ENCODE measurements around the gene MYNN.

DNA sequence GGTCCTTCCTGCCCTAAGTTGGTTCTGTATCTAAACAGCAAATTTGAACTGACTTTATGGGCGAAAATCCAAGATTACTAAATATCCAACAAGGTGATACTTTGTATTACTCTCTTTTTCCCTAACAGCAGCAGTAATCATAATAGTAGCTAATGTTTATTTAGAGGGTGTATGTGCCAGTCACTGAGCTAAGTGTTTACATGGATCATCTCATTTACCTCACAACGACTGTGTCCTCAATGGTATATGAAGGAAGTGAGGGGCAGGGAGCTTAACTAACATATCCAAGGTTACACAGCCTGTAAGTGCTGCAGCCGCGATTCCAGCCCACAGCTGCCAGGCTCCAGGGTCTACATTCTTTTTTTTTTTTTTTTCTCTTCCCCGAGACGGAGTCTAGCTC, 49.8 kb downstream of the MYNN start:
- TF ChIP-seq CTCF (IDR thresholded peaks at IDR 0.05) (no peak), POLR2A (IDR thresholded peaks at IDR 0.05) (no peak), POLR2AphosphoS5 (IDR thresholded peaks at IDR 0.05) (no peak), EP300 (IDR thresholded peaks at IDR 0.05) (no peak)

All from gastroesophageal sphincter (tissue), 3 donors.